NCI-H460 (cell line): ENCODE measurements around the gene METTL24. TPM values are rescaled to one million over a fixed set of nuclear protein-coding genes. Genes with fewer than 3 reads are reported as not detected.

Experiments
- DNase-seq: peaks from one replicate; pipeline ENCODE4 v3.0.0-alpha.2; 2016; ENCODE audit warnings: low read depth; ENCODE audit errors: extremely low read depth
- total RNA-seq: library from RNA; depleted of rRNA; stranded (reverse); fragments of >200 nt; shearing (Covaris generic); gene quantifications from 2 replicates; pipeline ENCODE4 v1.2.3, GENCODE V29; 2014

METTL24 gene
- total RNA-seq, 1 experiment from 2014 or later: not detected

- DNase-seq: no peak
Observed at GRCh38 chr6:110340392-110340965, 17.7 kb downstream of the METTL24 start.

- no peak for DNase-seq
Observed at GRCh38 chr6:110338820-110339470, 19.2 kb downstream of the METTL24 start.

GRCh38 chr6:110337486-110337885 is 20.7 kb downstream of the METTL24 start:
- no peak for DNase-seq

- no peak for DNase-seq
Observed at GRCh38 chr6:110334423-110335180, 23.5 kb downstream of the METTL24 start.

GRCh38 chr6:110332281-110332680 is 25.9 kb downstream of the METTL24 start:
- no peak for DNase-seq

GRCh38 chr6:110331816-110332215 is 26.3 kb downstream of the METTL24 start:
- no peak for DNase-seq

- DNase-seq: no peak
Observed at GRCh38 chr6:110331390-110331789, 26.8 kb downstream of the METTL24 start.

GRCh38 chr6:110329714-110330436 is 28.3 kb downstream of the METTL24 start:
- DNase-seq: no peak

- no peak for DNase-seq
Observed at GRCh38 chr6:110329348-110329713, 28.8 kb downstream of the METTL24 start.

- DNase-seq: no peak
Observed at GRCh38 chr6:110328259-110328658, 29.9 kb downstream of the METTL24 start.

GRCh38 chr6:110327391-110327790 is 30.8 kb downstream of the METTL24 start:
- DNase-seq: no peak

- no peak for DNase-seq
Observed at GRCh38 chr6:110326609-110327008, 31.5 kb downstream of the METTL24 start.

- DNase-seq: no peak
Observed at GRCh38 chr6:110326057-110326456, 32.1 kb downstream of the METTL24 start.

- no peak for DNase-seq
Observed at GRCh38 chr6:110325197-110325596, 33.0 kb downstream of the METTL24 start.

GRCh38 chr6:110324548-110324947 is 33.6 kb downstream of the METTL24 start:
- no peak for DNase-seq

- DNase-seq: no peak
Observed at GRCh38 chr6:110323258-110323657, 34.9 kb downstream of the METTL24 start.

GRCh38 chr6:110322874-110323242 is 35.3 kb downstream of the METTL24 start:
- no peak for DNase-seq

GRCh38 chr6:110322151-110322873 is 35.8 kb downstream of the METTL24 start:
- DNase-seq: no peak

GRCh38 chr6:110320307-110320706 is 37.8 kb downstream of the METTL24 start:
- no peak for DNase-seq

GRCh38 chr6:110319843-110320242 is 38.3 kb downstream of the METTL24 start:
- DNase-seq: no peak

GRCh38 chr6:110319381-110319780 is 38.8 kb downstream of the METTL24 start:
- no peak for DNase-seq
